Measurements from ENCODE around the gene NPFF. TPM values are rescaled to one million over a fixed set of nuclear protein-coding genes. Genes with fewer than 3 reads are reported as not detected.

The NPFF gene
- total RNA-seq, 2 donors from 2014 or later, result 9.1 TPM; not detected in 1

DNA sequence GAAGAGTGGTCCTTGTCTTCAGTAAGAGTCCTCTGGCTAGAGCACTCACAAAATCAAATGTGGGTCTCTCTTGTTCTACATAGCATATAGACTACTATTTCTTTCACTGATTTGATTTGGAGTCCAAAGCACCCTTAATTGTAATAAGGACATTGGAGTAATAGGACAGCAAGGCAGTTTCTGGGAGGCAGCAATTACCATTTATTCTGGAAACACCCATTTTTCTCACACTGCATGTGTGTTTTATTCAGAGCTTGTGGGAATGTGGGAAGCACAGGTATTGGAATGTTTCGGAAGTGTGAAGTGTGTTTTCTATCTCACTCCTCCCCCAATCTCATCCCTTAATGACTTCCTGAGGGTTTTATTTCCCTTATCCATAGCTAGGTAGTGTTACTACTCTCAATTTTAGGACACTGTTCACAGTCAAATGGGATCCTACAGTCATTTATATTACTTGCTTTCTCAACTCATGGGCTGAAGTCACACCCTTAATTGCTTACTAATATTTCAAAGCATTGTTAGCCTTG lies 35.2 kb downstream of the NPFF start:
- Histone ChIP-seq H3K27ac (peak overlapping the region in 1 of 2 donors; percentile 2), H3K36me3 (peaks cover 82% of the 10 kb centered on the region)

DNA sequence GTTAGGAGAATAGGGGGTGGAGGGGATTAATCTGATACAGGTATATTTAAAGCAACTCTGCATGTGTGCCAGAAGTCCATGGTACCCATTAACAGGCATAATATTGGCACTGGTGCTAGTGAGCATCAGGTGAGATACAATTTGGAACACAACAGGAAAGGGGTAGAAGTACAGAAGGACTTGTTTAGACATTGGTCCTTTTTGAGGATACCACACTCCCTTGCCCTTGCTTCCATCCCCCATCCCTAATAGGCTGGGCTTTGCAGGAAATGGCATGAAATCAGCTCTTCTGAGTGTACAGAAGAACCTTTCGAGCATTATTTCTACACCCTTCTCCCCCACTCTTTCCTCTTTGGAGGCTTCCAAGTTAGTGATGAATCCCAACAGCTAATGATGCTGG lies 39.0 kb downstream of the NPFF start:
- DNase-seq (ENCODE audit: low spot score) (no peak), ATAC-seq (ENCODE audit: insufficient number of reproducible peaks, low FRiP score, low read depth) (no peak)
- Histone ChIP-seq H3K27me3 (replicated peaks; ENCODE audit: insufficient read depth) (no peaks in the 10 kb centered on the region), H3K4me3 (no peak overlapping the region), H3K4me1 (ENCODE audit: control insufficient read depth in 1 of 2, low read depth in 2 of 2) (peaks cover 2 to 11% of the 10 kb centered on the region in 2 donors), H3K36me3 (peaks cover 83% of the 10 kb centered on the region), H3K9me3 (no peaks in the 10 kb centered on the region), H3K27ac (no peak overlapping the region)
- TF ChIP-seq, protein P1, sequence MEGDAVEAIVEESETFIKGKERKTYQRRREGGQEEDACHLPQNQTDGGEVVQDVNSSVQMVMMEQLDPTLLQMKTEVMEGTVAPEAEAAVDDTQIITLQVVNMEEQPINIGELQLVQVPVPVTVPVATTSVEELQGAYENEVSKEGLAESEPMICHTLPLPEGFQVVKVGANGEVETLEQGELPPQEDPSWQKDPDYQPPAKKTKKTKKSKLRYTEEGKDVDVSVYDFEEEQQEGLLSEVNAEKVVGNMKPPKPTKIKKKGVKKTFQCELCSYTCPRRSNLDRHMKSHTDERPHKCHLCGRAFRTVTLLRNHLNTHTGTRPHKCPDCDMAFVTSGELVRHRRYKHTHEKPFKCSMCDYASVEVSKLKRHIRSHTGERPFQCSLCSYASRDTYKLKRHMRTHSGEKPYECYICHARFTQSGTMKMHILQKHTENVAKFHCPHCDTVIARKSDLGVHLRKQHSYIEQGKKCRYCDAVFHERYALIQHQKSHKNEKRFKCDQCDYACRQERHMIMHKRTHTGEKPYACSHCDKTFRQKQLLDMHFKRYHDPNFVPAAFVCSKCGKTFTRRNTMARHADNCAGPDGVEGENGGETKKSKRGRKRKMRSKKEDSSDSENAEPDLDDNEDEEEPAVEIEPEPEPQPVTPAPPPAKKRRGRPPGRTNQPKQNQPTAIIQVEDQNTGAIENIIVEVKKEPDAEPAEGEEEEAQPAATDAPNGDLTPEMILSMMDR (IDR thresholded peaks at IDR 0.05), result no peak

More for the DNA sequence above, 35.2 kb downstream of the NPFF start:
- H3K27me3 ChIP-seq (replicated peaks; ENCODE audit: insufficient read depth), result no peaks in the 10 kb centered on the region
- H3K9me3 ChIP-seq, result no peaks in the 10 kb centered on the region
- H3K4me3 ChIP-seq, result no peak overlapping the region
- DNase-seq (ENCODE audit: low spot score) (no peak), ATAC-seq (ENCODE audit: insufficient number of reproducible peaks, low FRiP score, low read depth) (no peak)
- TF ChIP-seq, protein P1 (IDR thresholded peaks at IDR 0.05), result no peak
- peaks cover 13 to 29% of the 10 kb centered on the region in 2 donors for H3K4me1 ChIP-seq (ENCODE audit: control insufficient read depth in 1 of 2, low read depth in 2 of 2)

DNA sequence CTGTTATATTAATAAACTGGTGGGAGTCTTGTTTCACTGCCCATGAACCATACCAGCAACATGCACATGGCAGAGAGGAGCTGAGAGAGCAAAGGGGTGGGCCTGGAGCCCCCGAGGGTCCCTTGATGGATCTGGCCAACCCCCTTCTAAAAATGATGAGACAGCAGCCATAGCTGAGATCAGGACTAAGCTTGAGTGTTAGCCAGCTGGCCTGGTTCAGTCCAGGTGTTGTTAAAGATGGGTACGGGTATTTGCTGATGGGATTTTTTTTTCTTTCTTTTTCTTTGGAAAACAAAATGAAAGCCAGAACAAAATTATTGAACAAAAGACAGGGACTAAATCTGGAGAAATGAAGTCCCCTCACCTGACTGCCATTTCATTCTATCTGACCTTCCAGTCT lies 39.4 kb downstream of the NPFF start:
- peaks cover 87% of the 10 kb centered on the region for H3K36me3 ChIP-seq
- TF ChIP-seq, protein P1 (IDR thresholded peaks at IDR 0.05), result no peak
- DNase-seq (ENCODE audit: low spot score) (no peak), ATAC-seq (ENCODE audit: insufficient number of reproducible peaks, low FRiP score, low read depth) (no peak)
- H3K27ac ChIP-seq, result no peak overlapping the region
- peaks cover 0 to 7% of the 10 kb centered on the region in 2 donors for H3K4me1 ChIP-seq (ENCODE audit: control insufficient read depth in 1 of 2, low read depth in 2 of 2)
- H3K9me3 ChIP-seq, result no peaks in the 10 kb centered on the region
- H3K4me3 ChIP-seq, result no peak overlapping the region
- no peaks in the 10 kb centered on the region for H3K27me3 ChIP-seq (replicated peaks; ENCODE audit: insufficient read depth)

DNA sequence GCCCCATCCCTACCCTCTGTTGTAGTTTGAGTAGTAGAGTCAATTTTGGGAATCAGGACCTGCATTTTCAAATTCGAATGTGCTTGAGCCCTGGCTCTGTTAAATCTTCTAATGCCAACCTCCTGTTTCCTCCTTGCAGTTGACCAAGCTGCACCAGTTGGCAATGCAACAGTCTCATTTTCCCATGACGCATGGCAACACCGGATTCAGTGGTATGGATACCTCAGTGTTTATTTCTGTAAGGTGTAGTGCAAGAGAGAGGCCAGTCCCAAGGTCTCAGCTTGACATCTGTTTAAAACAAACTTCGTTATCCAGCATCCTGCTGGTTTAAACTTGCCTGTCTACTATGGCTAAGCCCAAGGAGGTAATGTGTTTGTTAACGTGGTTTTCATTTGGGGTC lies 40.2 kb downstream of the NPFF start:
- no peak overlapping the region for H3K27ac ChIP-seq
- H3K4me1 ChIP-seq (ENCODE audit: control insufficient read depth in 1 of 2, low read depth in 2 of 2), result no peaks in the 10 kb centered on the region
- H3K4me3 ChIP-seq, result no peak overlapping the region
- H3K27me3 ChIP-seq (replicated peaks; ENCODE audit: insufficient read depth), result no peaks in the 10 kb centered on the region
- DNase-seq (ENCODE audit: low spot score) (no peak), ATAC-seq (ENCODE audit: insufficient number of reproducible peaks, low FRiP score, low read depth) (no peak)
- H3K36me3 ChIP-seq, result peaks cover 89% of the 10 kb centered on the region
- H3K9me3 ChIP-seq, result no peaks in the 10 kb centered on the region
- TF ChIP-seq, protein P1 (IDR thresholded peaks at IDR 0.05), result no peak

DNA sequence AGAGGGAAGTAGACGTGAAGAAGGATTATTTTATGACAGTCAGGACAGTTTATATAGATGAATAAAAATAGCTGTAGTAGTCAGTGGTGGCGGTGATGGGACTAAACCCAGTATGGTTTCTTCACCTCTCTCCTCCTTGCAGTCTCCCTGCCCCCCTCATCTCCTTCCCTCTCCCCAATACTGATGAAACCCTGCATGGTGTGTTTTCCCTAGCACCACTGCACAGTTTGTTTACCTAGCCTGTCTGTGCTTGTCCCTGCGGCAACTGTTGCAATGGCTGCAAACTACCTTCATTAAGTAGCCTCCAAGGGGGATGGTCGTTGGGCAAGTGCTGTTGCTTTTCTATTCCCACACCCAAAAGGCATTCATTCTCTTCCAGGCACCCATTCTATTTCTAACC lies 40.6 kb downstream of the NPFF start:
- ATAC-seq (ENCODE audit: insufficient number of reproducible peaks, low FRiP score, low read depth), result no peak
- peaks cover 89% of the 10 kb centered on the region for H3K36me3 ChIP-seq
- H3K4me3 ChIP-seq, result no peak overlapping the region
- TF ChIP-seq, protein P1 (IDR thresholded peaks at IDR 0.05), result no peak
- H3K9me3 ChIP-seq, result no peaks in the 10 kb centered on the region
- no peaks in the 10 kb centered on the region for H3K27me3 ChIP-seq (replicated peaks; ENCODE audit: insufficient read depth)
- H3K4me1 ChIP-seq (ENCODE audit: control insufficient read depth in 1 of 2, low read depth in 2 of 2), result no peaks in the 10 kb centered on the region
- no peak for DNase-seq (ENCODE audit: low spot score)
- H3K27ac ChIP-seq, result no peak overlapping the region
